Erythroblast (primary cell): ENCODE data around the gene CDC42BPG.

Source experiments
- GATA1 ChIP-seq: IDR thresholded peaks from 2 replicates; pipeline ENCODE4 v1.6.1; 2011; ENCODE audit warnings: low read depth, mild to moderate bottlenecking, control low read depth, low read length, moderate library complexity
- POLR2A ChIP-seq: IDR thresholded peaks from 2 replicates; pipeline ENCODE4 v1.6.1; 2011; ENCODE audit warnings: mild to moderate bottlenecking, low read length

DNA sequence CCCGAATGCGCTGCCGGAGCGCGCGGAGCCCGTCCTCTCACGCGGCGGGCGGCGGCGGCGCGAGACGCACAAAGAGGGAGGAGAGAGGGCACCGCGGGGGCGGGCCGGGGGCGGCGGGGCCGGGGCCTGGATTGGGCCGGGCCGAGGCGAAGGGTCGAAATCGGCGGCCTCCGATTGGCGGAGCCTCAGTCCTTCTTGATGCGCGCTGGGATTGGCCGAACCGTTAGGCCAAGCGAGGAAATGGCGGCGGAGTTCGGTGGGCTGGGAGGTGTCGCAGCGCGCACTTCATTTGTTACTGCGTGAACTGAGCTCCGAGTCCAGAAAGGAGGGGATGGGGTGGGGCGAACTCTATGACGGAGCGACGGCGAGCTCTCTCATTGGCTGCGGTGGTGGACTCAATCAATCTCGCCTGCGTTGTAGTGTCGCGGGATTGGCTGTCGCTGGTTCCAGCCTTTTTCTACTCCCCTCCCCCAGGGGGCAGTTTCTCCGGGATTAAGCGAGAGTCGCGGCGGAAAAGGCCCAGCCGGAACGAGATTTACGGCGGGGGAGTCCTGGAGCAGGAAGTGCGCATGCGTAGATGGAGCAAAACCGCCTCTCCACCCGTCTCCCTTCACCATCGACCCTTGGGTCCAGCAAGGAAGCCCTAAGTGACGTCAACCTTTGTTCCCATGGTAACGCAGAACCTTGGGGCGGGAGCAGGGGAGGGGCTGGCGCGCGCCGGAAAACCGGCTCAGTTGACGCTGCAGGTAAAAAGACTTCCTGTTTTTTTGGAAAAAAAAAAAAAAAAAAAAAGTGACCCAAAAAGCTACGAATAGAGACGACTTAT is 65.8 kb downstream of the CDC42BPG start, which contains the start of gene SF1:
- TF ChIP-seq POLR2A (peak; percentile 85), GATA1 (no peak)
